ENCODE measurements around the gene SKA3. TPM values are rescaled to one million over a fixed set of nuclear protein-coding genes. Genes with fewer than 3 reads are reported as not detected.

Gene SKA3
- total RNA-seq, 1 experiment from 2014 or later: 16.4 TPM

GRCh38 chr13:21118180-21118579 lies 58.2 kb downstream of the SKA3 start:
- no peaks in the 10 kb centered on the region for H3K4me1 Mint-ChIP-seq (ENCODE audit: insufficient read depth, unreplicated experiment)
- DNase-seq (ENCODE audit: unreplicated experiment): no peak
- no peaks in the 10 kb centered on the region for H3K36me3 Mint-ChIP-seq (ENCODE audit: insufficient read depth, unreplicated experiment)
- H3K27ac Mint-ChIP-seq (ENCODE audit: low read depth, unreplicated experiment): no peak overlapping the region
- H3K27me3 Mint-ChIP-seq (ENCODE audit: insufficient read depth, unreplicated experiment): no peaks in the 10 kb centered on the region
- H3K4me3 Mint-ChIP-seq (ENCODE audit: unreplicated experiment): no peak overlapping the region
- H3K9me3 Mint-ChIP-seq (ENCODE audit: unreplicated experiment): no peaks in the 10 kb centered on the region
- intact Hi-C loops (cut with micrococcal nuclease): no loop called here
- POLR2A ChIA-PET: interaction anchor here (0.6 to 0.7 kb wide), 2 partner anchors 29 to 59 kb away, joined by 3 read pairs; no protein-coding TSS in a partner anchor
- TF ChIP-seq CTCF (IDR thresholded peaks at IDR 0.05; ENCODE audit: unreplicated experiment): no peak
- BruUV-seq (replicated peaks): no TSS peak
- CTCF ChIA-PET: interaction anchor here (0.6 to 1.1 kb wide), 3 partner anchors 16 to 174 kb away, joined by 3 read pairs; no protein-coding TSS in a partner anchor

- Mint-ChIP-seq H3K27me3 (ENCODE audit: insufficient read depth, unreplicated experiment) (no peaks in the 10 kb centered on the region), H3K27ac (ENCODE audit: low read depth, unreplicated experiment) (no peak overlapping the region), H3K4me3 (ENCODE audit: unreplicated experiment) (no peak overlapping the region), H3K9me3 (ENCODE audit: unreplicated experiment) (no peaks in the 10 kb centered on the region), H3K4me1 (ENCODE audit: insufficient read depth, unreplicated experiment) (no peaks in the 10 kb centered on the region), H3K36me3 (ENCODE audit: insufficient read depth, unreplicated experiment) (no peaks in the 10 kb centered on the region)
- intact Hi-C loops (cut with micrococcal nuclease): no loop called here
- no peak for DNase-seq (ENCODE audit: unreplicated experiment)
- TF ChIP-seq CTCF (IDR thresholded peaks at IDR 0.05; ENCODE audit: unreplicated experiment): no peak
- POLR2A ChIA-PET: no interaction called here
- no TSS peak for BruUV-seq (replicated peaks)
- CTCF ChIA-PET: interaction anchor here (0.6 kb wide), 1 partner anchor 65 kb away, joined by 3 read pairs; no protein-coding TSS in a partner anchor
Measured at GRCh38 chr13:21117104-21117809, 59.1 kb downstream of the SKA3 start.

- DNase-seq (ENCODE audit: unreplicated experiment): no peak
- intact Hi-C loops (cut with micrococcal nuclease): no loop called here
- POLR2A ChIA-PET: interaction anchor here (0.7 kb wide), 1 partner anchor 60 kb away, joined by 3 read pairs; the partner anchor contains the start of genes MRPL57 and SKA3
- Mint-ChIP-seq H3K27ac (ENCODE audit: low read depth, unreplicated experiment) (no peak overlapping the region), H3K36me3 (ENCODE audit: insufficient read depth, unreplicated experiment) (no peaks in the 10 kb centered on the region), H3K4me1 (ENCODE audit: insufficient read depth, unreplicated experiment) (no peaks in the 10 kb centered on the region), H3K4me3 (ENCODE audit: unreplicated experiment) (no peak overlapping the region), H3K27me3 (ENCODE audit: insufficient read depth, unreplicated experiment) (no peaks in the 10 kb centered on the region), H3K9me3 (ENCODE audit: unreplicated experiment) (no peaks in the 10 kb centered on the region)
- BruUV-seq (replicated peaks): no TSS peak
- no peak for TF ChIP-seq CTCF (IDR thresholded peaks at IDR 0.05; ENCODE audit: unreplicated experiment)
- CTCF ChIA-PET: interaction anchor here (1.0 kb wide), 1 partner anchor 17 kb away, joined by 3 read pairs; no protein-coding TSS in a partner anchor
Measured at GRCh38 chr13:21116141-21116540, 60.2 kb downstream of the SKA3 start.

- intact Hi-C loops (cut with micrococcal nuclease): no loop called here
- Mint-ChIP-seq H3K27ac (ENCODE audit: low read depth, unreplicated experiment) (no peak overlapping the region), H3K36me3 (ENCODE audit: insufficient read depth, unreplicated experiment) (no peaks in the 10 kb centered on the region), H3K4me1 (ENCODE audit: insufficient read depth, unreplicated experiment) (no peaks in the 10 kb centered on the region), H3K4me3 (ENCODE audit: unreplicated experiment) (no peak overlapping the region), H3K27me3 (ENCODE audit: insufficient read depth, unreplicated experiment) (no peaks in the 10 kb centered on the region), H3K9me3 (ENCODE audit: unreplicated experiment) (no peaks in the 10 kb centered on the region)
- DNase-seq (ENCODE audit: unreplicated experiment): no peak
- no TSS peak for BruUV-seq (replicated peaks)
- CTCF ChIA-PET: interaction anchor here (1.0 kb wide), 1 partner anchor 18 kb away, joined by 3 read pairs; no protein-coding TSS in a partner anchor
- POLR2A ChIA-PET: no interaction called here
- no peak for TF ChIP-seq CTCF (IDR thresholded peaks at IDR 0.05; ENCODE audit: unreplicated experiment)
Measured at GRCh38 chr13:21115231-21115630, 61.1 kb downstream of the SKA3 start.
